Activated B cell treated with CpG ODN at 0.5 μM for 24 hours (primary cell): ENCODE results near the gene STXBP4. TPM values are rescaled to one million over a fixed set of nuclear protein-coding genes. Genes with fewer than 3 reads are reported as not detected.

ENCODE experiments used
- ATAC-seq: fragments of 200-7000 bp; cut with Tn5 transposase; one replicate; pipeline ENCODE4 v1.10.0; 2021; ENCODE audit warnings: low read depth, mild to moderate bottlenecking, moderate library complexity
- CTCF ChIA-PET: fragments of 350-600 bp; sonication (Branson Sonifier 250); formaldehyde crosslinking; loops from one replicate; lab custom pipeline; 2021; ENCODE audit warnings: antibody characterized with exemption; lab: Charles Lee
- POLR2A ChIA-PET: fragments of 350-600 bp; sonication (Branson Sonifier 250); formaldehyde crosslinking; loops from one replicate; lab custom pipeline; 2021; ENCODE audit warnings: antibody characterized with exemption; lab: Charles Lee
- DNase-seq: peaks from one replicate; pipeline ENCODE4 v3.0.0; 2022
- H3K27ac Mint-ChIP-seq: one replicate; pipeline ENCODE4 v1.8.0; 2020; ENCODE audit warnings: mixed read lengths
- H3K27me3 Mint-ChIP-seq: one replicate; pipeline ENCODE4 v1.8.0; 2021; ENCODE audit warnings: mixed read lengths
- H3K36me3 Mint-ChIP-seq: one replicate; pipeline ENCODE4 v1.8.0; 2021; ENCODE audit warnings: low read depth, mixed read lengths
- H3K4me1 Mint-ChIP-seq: one replicate; pipeline ENCODE4 v1.8.0; 2021; ENCODE audit warnings: mixed read lengths
- H3K4me3 Mint-ChIP-seq: one replicate; pipeline ENCODE4 v1.8.0; 2020; ENCODE audit warnings: mild to moderate bottlenecking, mixed read lengths
- H3K9me3 Mint-ChIP-seq: one replicate; pipeline ENCODE4 v1.8.0; 2020; ENCODE audit warnings: mixed read lengths
- intact Hi-C: fragments of 100-400 bp; cut with micrococcal nuclease; formaldehyde crosslinking; loops from one replicate; pipeline ENCODE4 v1.15.1; 2024
- total RNA-seq: library from RNA; stranded (reverse); gene quantifications from 2 replicates; pipeline ENCODE4 v1.2.3, GENCODE V29; 2022
- TF ChIP-seq, protein P1 (sequence below): fragments of 200-600 bp; IDR thresholded peaks from one replicate; pipeline ENCODE4 v1.8.0; 2022; ENCODE audit warnings: antibody characterized with exemption, mild to moderate bottlenecking

Gene STXBP4
- total RNA-seq, 1 donor from 2014 or later: 9.5 TPM

DNA sequence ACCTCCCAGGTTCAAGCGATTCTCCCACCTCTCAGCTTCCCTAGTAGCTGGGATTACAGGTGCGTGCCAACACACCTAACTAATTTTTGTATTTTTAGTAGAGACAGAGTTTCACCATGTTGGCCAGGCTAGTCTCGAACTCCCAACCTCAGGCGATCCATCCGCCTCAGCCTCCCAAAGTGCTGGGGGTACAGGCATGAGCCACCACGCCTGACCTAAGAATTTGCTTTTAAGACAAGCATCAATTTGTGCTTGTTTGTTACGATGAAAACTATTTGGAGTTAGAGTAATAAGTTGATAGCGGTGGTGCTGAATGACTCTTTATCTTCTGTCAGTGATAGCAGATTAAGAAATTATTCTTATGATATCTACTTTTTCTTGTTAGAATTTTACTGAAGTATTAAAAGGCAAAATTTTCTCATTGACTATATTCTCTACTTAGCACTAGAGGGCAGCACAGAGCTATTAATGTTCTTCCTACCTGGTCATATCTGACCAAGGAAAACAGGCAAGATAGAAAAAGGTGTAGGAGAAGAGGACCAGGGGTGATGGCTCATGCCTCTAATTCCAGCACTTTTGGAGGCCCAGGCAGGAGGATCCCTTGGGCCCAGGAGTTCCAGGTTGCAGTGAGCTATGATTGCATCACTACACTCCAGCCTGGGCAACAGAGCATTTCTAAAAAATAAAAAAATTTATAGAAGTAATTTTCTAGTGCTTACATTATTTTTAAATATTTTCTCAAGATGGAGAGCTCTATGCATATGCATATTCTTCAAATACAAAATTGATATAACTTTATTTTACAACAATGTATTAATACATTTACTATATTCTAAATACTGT, 24.5 kb downstream of the STXBP4 start:
- no peak overlapping the region for H3K4me3 Mint-ChIP-seq
- DNase-seq (no peak), ATAC-seq (peak; percentile 50)
- H3K27ac Mint-ChIP-seq: no peak overlapping the region
- no peaks in the 10 kb centered on the region for H3K9me3 Mint-ChIP-seq
- H3K4me1 Mint-ChIP-seq: no peaks in the 10 kb centered on the region
- TF ChIP-seq, protein P1, sequence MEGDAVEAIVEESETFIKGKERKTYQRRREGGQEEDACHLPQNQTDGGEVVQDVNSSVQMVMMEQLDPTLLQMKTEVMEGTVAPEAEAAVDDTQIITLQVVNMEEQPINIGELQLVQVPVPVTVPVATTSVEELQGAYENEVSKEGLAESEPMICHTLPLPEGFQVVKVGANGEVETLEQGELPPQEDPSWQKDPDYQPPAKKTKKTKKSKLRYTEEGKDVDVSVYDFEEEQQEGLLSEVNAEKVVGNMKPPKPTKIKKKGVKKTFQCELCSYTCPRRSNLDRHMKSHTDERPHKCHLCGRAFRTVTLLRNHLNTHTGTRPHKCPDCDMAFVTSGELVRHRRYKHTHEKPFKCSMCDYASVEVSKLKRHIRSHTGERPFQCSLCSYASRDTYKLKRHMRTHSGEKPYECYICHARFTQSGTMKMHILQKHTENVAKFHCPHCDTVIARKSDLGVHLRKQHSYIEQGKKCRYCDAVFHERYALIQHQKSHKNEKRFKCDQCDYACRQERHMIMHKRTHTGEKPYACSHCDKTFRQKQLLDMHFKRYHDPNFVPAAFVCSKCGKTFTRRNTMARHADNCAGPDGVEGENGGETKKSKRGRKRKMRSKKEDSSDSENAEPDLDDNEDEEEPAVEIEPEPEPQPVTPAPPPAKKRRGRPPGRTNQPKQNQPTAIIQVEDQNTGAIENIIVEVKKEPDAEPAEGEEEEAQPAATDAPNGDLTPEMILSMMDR: no peak
- H3K36me3 Mint-ChIP-seq: no peaks in the 10 kb centered on the region
- H3K27me3 Mint-ChIP-seq: no peaks in the 10 kb centered on the region
- CTCF ChIA-PET: interaction anchor here (0.6 to 6.1 kb wide), 20 partner anchors 9 to 609 kb away, joined by 3 to 61 read pairs (median 4); partner anchors contain the start of gene SMIM36
- intact Hi-C loops: loop anchor here (1.0 kb wide), 4 partner anchors 303 to 521 kb away; no protein-coding TSS in a partner anchor
- POLR2A ChIA-PET: interaction anchor here (0.9 kb wide), 1 partner anchor 304 kb away, joined by 6 read pairs; no protein-coding TSS in a partner anchor

DNA sequence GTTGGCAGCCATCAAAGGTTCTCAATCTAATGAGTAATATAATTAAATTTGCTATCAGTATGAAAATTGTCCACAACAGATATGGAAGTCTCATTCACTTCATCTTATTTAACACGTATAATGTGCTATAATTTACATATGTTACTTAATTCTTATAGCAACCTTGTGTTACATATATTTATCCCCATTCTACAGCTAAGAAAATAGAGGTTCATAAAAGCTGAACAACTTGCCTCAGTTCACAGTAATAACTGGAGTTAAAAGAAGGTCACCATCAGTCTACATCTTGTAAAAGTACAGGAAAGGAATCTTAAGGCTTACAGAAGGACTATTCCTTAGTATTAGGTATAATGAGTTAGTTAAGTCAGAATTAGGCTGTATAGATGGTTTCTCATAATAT, 27.9 kb downstream of the STXBP4 start:
- ChIA-PET CTCF (no interaction called here), POLR2A (no interaction called here)
- no peak overlapping the region for H3K27ac Mint-ChIP-seq
- no peak for DNase-seq
- no peak overlapping the region for H3K4me3 Mint-ChIP-seq
- TF ChIP-seq, protein P1: no peak
- intact Hi-C loops: no loop called here
- no peaks in the 10 kb centered on the region for H3K27me3 Mint-ChIP-seq
- ATAC-seq: no peak
- no peaks in the 10 kb centered on the region for H3K9me3 Mint-ChIP-seq
- peaks cover 7% of the 10 kb centered on the region for H3K36me3 Mint-ChIP-seq
- H3K4me1 Mint-ChIP-seq: no peaks in the 10 kb centered on the region

DNA sequence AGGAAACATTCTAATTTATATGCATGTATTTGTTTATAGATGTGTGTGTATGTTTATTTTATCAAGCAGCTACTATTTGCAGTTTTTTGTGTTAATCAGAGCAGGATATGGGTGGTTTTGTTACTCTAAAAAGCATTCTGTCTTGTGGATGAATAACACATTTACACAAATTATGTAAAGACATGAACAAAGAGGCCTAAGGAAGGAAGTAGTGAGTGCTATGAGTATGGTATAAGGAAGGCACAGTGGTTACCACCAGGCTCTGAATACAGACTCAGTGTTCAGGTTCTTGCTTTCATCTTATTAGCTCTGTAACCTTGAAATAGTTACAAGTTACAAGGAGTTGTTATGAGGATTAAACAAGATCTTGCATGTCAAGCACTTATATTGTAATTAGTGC, 33.9 kb downstream of the STXBP4 start:
- Mint-ChIP-seq H3K4me3 (no peak overlapping the region), H3K9me3 (no peaks in the 10 kb centered on the region), H3K4me1 (no peaks in the 10 kb centered on the region), H3K27ac (no peak overlapping the region), H3K36me3 (peaks cover 7% of the 10 kb centered on the region), H3K27me3 (no peaks in the 10 kb centered on the region)
- ATAC-seq: no peak
- intact Hi-C loops: no loop called here
- ChIA-PET POLR2A (no interaction called here), CTCF (interaction anchor here (1.8 kb wide), 1 partner anchor 9 kb away, joined by 11 read pairs; no protein-coding TSS in a partner anchor)
- no peak for DNase-seq
- TF ChIP-seq, protein P1: no peak

DNA sequence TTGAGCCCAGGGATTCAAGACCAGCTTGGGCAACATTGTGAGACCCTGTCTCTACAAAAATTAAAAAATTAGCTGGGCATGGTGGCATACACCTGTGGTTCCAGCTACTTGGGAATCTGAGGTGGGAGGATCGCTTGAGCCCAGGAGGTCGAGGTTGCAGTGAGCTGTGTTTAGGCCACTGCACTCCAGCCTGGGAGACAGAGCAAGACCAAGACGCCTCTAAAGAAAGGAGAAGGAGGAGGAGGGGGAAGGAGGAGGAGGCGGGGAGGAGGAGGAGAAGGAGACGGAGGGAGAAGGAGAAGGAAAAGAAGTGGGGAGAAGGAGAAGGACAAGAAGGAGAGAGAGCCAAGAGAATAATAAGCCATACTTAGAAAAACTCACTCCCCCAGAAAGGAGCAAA, 35.9 kb downstream of the STXBP4 start:
- intact Hi-C loops: no loop called here
- peaks cover 10% of the 10 kb centered on the region for H3K36me3 Mint-ChIP-seq
- no peak overlapping the region for H3K27ac Mint-ChIP-seq
- no peaks in the 10 kb centered on the region for H3K27me3 Mint-ChIP-seq
- no peak for DNase-seq
- ChIA-PET CTCF (interaction anchor here (2.2 kb wide), 1 partner anchor 11 kb away, joined by 8 read pairs; no protein-coding TSS in a partner anchor), POLR2A (no interaction called here)
- no peaks in the 10 kb centered on the region for H3K4me1 Mint-ChIP-seq
- TF ChIP-seq, protein P1: no peak
- no peak for ATAC-seq
- no peak overlapping the region for H3K4me3 Mint-ChIP-seq
- H3K9me3 Mint-ChIP-seq: no peaks in the 10 kb centered on the region

DNA sequence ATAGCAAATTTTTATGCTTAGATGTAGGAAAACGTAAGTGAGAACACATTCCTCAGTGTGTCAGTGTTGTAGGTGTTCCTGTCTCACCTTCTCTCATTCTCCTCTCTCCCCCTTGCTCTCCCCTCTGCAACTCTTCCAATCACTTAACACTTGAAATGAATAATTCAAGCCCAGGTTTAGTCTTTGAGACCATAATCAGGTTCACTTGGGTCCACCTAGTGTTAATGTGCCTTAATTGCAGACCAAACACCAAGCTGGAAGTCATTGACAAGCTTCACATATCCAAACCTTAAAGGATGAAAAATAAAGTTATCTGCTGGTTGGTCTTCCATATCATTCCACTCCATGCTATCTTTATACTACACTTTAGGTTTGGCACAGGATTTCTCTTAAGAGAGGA, 37.0 kb downstream of the STXBP4 start:
- TF ChIP-seq, protein P1: no peak
- ChIA-PET CTCF (interaction anchor here (1.3 to 2.2 kb wide), 4 partner anchors 12 to 347 kb away, joined by 3 to 8 read pairs (median 4); no protein-coding TSS in a partner anchor), POLR2A (no interaction called here)
- H3K36me3 Mint-ChIP-seq: peaks cover 7% of the 10 kb centered on the region
- DNase-seq (no peak), ATAC-seq (no peak)
- no peaks in the 10 kb centered on the region for H3K27me3 Mint-ChIP-seq
- intact Hi-C loops: no loop called here
- H3K4me1 Mint-ChIP-seq: no peaks in the 10 kb centered on the region
- no peaks in the 10 kb centered on the region for H3K9me3 Mint-ChIP-seq
- no peak overlapping the region for H3K4me3 Mint-ChIP-seq
- no peak overlapping the region for H3K27ac Mint-ChIP-seq
